Measurements from ENCODE around the gene HRH2.

HRH2 gene

GRCh38 chr5:175731756-175732465, 74.0 kb downstream of the HRH2 start:
- Histone ChIP-seq H3K27me3 (ENCODE audit: control insufficient read depth, low read length) (no peaks in the 10 kb centered on the region), H3K79me2 (ENCODE audit: control insufficient read depth, low read length) (no peaks in the 10 kb centered on the region), H3K9me2 (replicated peaks; ENCODE audit: control insufficient read depth, low read length) (no peaks in the 10 kb centered on the region), H3K4me3 (ENCODE audit: low read length) (no peak overlapping the region), H3K36me3 (ENCODE audit: control insufficient read depth, low read length) (no peaks in the 10 kb centered on the region), H3K4me1 (ENCODE audit: control insufficient read depth, low read length) (no peaks in the 10 kb centered on the region), H3K27ac (ENCODE audit: low read depth, low read length) (no peak overlapping the region), H3F3A (ENCODE audit: control insufficient read depth, insufficient read depth) (no peaks in the 10 kb centered on the region), H3K9me3 (ENCODE audit: control insufficient read depth, insufficient read depth, low read length) (no peaks in the 10 kb centered on the region), H4K20me1 (ENCODE audit: control insufficient read depth, insufficient read depth, low read depth, low read length) (no peaks in the 10 kb centered on the region), H3K4me2 (ENCODE audit: low read length) (no peak overlapping the region)
- TF ChIP-seq CTCF (IDR thresholded peaks at IDR 0.05; ENCODE audit: low read depth, low read length, poor library complexity, severe bottlenecking) (no peak), EZH2phosphoT487 (IDR thresholded peaks at IDR 0.05; ENCODE audit: borderline replicate concordance, low read length) (no peak)

- Histone ChIP-seq H3K4me3 (ENCODE audit: low read length) (no peak overlapping the region), H3K36me3 (ENCODE audit: control insufficient read depth, low read length) (no peaks in the 10 kb centered on the region), H3K4me1 (ENCODE audit: control insufficient read depth, low read length) (no peaks in the 10 kb centered on the region), H3K27me3 (ENCODE audit: control insufficient read depth, low read length) (no peaks in the 10 kb centered on the region), H3K9me3 (ENCODE audit: control insufficient read depth, insufficient read depth, low read length) (no peaks in the 10 kb centered on the region), H3K4me2 (ENCODE audit: low read length) (no peak overlapping the region), H3K27ac (ENCODE audit: low read depth, low read length) (no peak overlapping the region), H3F3A (ENCODE audit: control insufficient read depth, insufficient read depth) (no peaks in the 10 kb centered on the region), H3K79me2 (ENCODE audit: control insufficient read depth, low read length) (no peaks in the 10 kb centered on the region), H3K9me2 (replicated peaks; ENCODE audit: control insufficient read depth, low read length) (no peaks in the 10 kb centered on the region), H4K20me1 (ENCODE audit: control insufficient read depth, insufficient read depth, low read depth, low read length) (no peaks in the 10 kb centered on the region)
- no peak for TF ChIP-seq CTCF (IDR thresholded peaks at IDR 0.05; ENCODE audit: low read depth, low read length, poor library complexity, severe bottlenecking)
- TF ChIP-seq EZH2phosphoT487 (IDR thresholded peaks at IDR 0.05; ENCODE audit: borderline replicate concordance, low read length), result no peak
Observed at GRCh38 chr5:175733017-175733416, 75.1 kb downstream of the HRH2 start.

GRCh38 chr5:175734016-175734415, 76.1 kb downstream of the HRH2 start:
- Histone ChIP-seq H3K27ac (ENCODE audit: low read depth, low read length) (no peak overlapping the region), H3K79me2 (ENCODE audit: control insufficient read depth, low read length) (no peaks in the 10 kb centered on the region), H3K4me2 (ENCODE audit: low read length) (no peak overlapping the region), H3K27me3 (ENCODE audit: control insufficient read depth, low read length) (no peaks in the 10 kb centered on the region), H3K4me3 (ENCODE audit: low read length) (no peak overlapping the region), H3K9me3 (ENCODE audit: control insufficient read depth, insufficient read depth, low read length) (no peaks in the 10 kb centered on the region), H4K20me1 (ENCODE audit: control insufficient read depth, insufficient read depth, low read depth, low read length) (no peaks in the 10 kb centered on the region), H3K9me2 (replicated peaks; ENCODE audit: control insufficient read depth, low read length) (no peaks in the 10 kb centered on the region), H3K4me1 (ENCODE audit: control insufficient read depth, low read length) (no peaks in the 10 kb centered on the region), H3F3A (ENCODE audit: control insufficient read depth, insufficient read depth) (no peaks in the 10 kb centered on the region), H3K36me3 (ENCODE audit: control insufficient read depth, low read length) (no peaks in the 10 kb centered on the region)
- TF ChIP-seq EZH2phosphoT487 (IDR thresholded peaks at IDR 0.05; ENCODE audit: borderline replicate concordance, low read length) (no peak), CTCF (IDR thresholded peaks at IDR 0.05; ENCODE audit: low read depth, low read length, poor library complexity, severe bottlenecking) (no peak)
